GM12892 (cell line): ENCODE data around the gene OTC.

Experiments
- DNase-seq: peaks from one replicate; pipeline ENCODE4 v3.0.0; 2011; ENCODE audit not compliant: insufficient read length
- FAIRE-seq: peaks from 2 replicates; lab custom pipeline; 2011; peaks lifted over from hg19 to GRCh38; lab: Jason Lieb, UNC
- POLR2A ChIP-seq: IDR thresholded peaks from 2 replicates; pipeline ENCODE4 v1.6.1; 2011; ENCODE audit warnings: low read depth, low read length, control low read depth
- POLR2AphosphoS5 ChIP-seq: IDR thresholded peaks from 2 replicates; pipeline ENCODE4 v1.6.1; 2011; ENCODE audit warnings: low read depth, low read length, control low read depth
- TAF1 ChIP-seq: IDR thresholded peaks from 2 replicates; pipeline ENCODE4 v1.6.1; 2011; ENCODE audit warnings: low read depth, mild to moderate bottlenecking, control low read depth, low read length, borderline replicate concordance

Gene OTC

GRCh38 chrX:38409289-38409688 is 56.9 kb downstream of the OTC start:
- DNase-seq (no peak), FAIRE-seq (no peak)
- TF ChIP-seq TAF1 (no peak), POLR2AphosphoS5 (no peak), POLR2A (no peak)

GRCh38 chrX:38426785-38427184 is 74.4 kb downstream of the OTC start:
- DNase-seq (no peak), FAIRE-seq (no peak)
- TF ChIP-seq POLR2AphosphoS5 (no peak), TAF1 (no peak), POLR2A (no peak)

GRCh38 chrX:38431525-38431924 is 79.1 kb downstream of the OTC start:
- no peak for FAIRE-seq

GRCh38 chrX:38435130-38435529 is 82.7 kb downstream of the OTC start:
- TF ChIP-seq POLR2AphosphoS5, result no peak
- no peak for TF ChIP-seq TAF1
- no peak for TF ChIP-seq POLR2A
- FAIRE-seq (no peak), DNase-seq (no peak)

More at GRCh38 chrX:38431525-38431924, 79.1 kb downstream of the OTC start:
- no peak for DNase-seq
- no peak for TF ChIP-seq POLR2AphosphoS5
- no peak for TF ChIP-seq TAF1
- TF ChIP-seq POLR2A, result no peak

- TF ChIP-seq TAF1 (no peak), POLR2AphosphoS5 (no peak), POLR2A (no peak)
- DNase-seq, result no peak
- no peak for FAIRE-seq
Measured at GRCh38 chrX:38437093-38437492, 84.7 kb downstream of the OTC start.

GRCh38 chrX:38438321-38438720 is 85.9 kb downstream of the OTC start:
- FAIRE-seq (no peak), DNase-seq (no peak)
- TF ChIP-seq TAF1 (no peak), POLR2A (no peak), POLR2AphosphoS5 (no peak)

- FAIRE-seq (no peak), DNase-seq (no peak)
- TF ChIP-seq POLR2AphosphoS5 (no peak), TAF1 (no peak), POLR2A (no peak)
Measured at GRCh38 chrX:38452603-38453002, 100.2 kb downstream of the OTC start.

- TF ChIP-seq POLR2AphosphoS5 (no peak), POLR2A (no peak), TAF1 (no peak)
- DNase-seq (no peak), FAIRE-seq (no peak)
Measured at GRCh38 chrX:38458071-38458470, 105.7 kb downstream of the OTC start.

GRCh38 chrX:38462257-38462656 is 109.9 kb downstream of the OTC start:
- no peak for TF ChIP-seq TAF1
- TF ChIP-seq POLR2AphosphoS5, result no peak
- no peak for TF ChIP-seq POLR2A
- FAIRE-seq, result no peak
- DNase-seq, result no peak

- FAIRE-seq, result no peak
- no peak for DNase-seq
- TF ChIP-seq POLR2A (no peak), POLR2AphosphoS5 (no peak), TAF1 (no peak)
Measured at GRCh38 chrX:38465686-38466085, 113.3 kb downstream of the OTC start.

- no peak for TF ChIP-seq POLR2AphosphoS5
- TF ChIP-seq POLR2A, result no peak
- no peak for TF ChIP-seq TAF1
- no peak for DNase-seq
- no peak for FAIRE-seq
Measured at GRCh38 chrX:38468563-38469157, 116.3 kb downstream of the OTC start.
